Measurements from ENCODE around the gene CSGALNACT2.

The CSGALNACT2 gene

GRCh38 chr10:43105102-43105955 lies 32.9 kb upstream of the CSGALNACT2 start:
- in situ Hi-C loops (cut with HindIII; ENCODE audit: low pct_unique_long_range_greater_than_20kb, low sequenced_read_pairs) = no loop called here
- TF ChIP-seq JUND (IDR thresholded peaks at IDR 0.05; ENCODE audit: low read depth) = no peak

GRCh38 chr10:43105956-43106229 lies 32.4 kb upstream of the CSGALNACT2 start:
- TF ChIP-seq JUND (IDR thresholded peaks at IDR 0.05; ENCODE audit: low read depth) = no peak
- no peak for DNase-seq (ENCODE audit: low read depth in 1 of 2, low spot score in 1 of 2)
- in situ Hi-C loops (cut with HindIII; ENCODE audit: low pct_unique_long_range_greater_than_20kb, low sequenced_read_pairs) = no loop called here

More at GRCh38 chr10:43105102-43105955, 32.9 kb upstream of the CSGALNACT2 start:
- DNase-seq (ENCODE audit: low read depth in 1 of 2, low spot score in 1 of 2) = peak; percentile 77 to 89

GRCh38 chr10:43106256-43107091 lies 31.8 kb upstream of the CSGALNACT2 start:
- TF ChIP-seq JUND (IDR thresholded peaks at IDR 0.05; ENCODE audit: low read depth) = no peak
- no peak for DNase-seq (ENCODE audit: low read depth in 1 of 2, low spot score in 1 of 2)
- in situ Hi-C loops (cut with HindIII; ENCODE audit: low pct_unique_long_range_greater_than_20kb, low sequenced_read_pairs) = no loop called here

- in situ Hi-C loops (cut with HindIII; ENCODE audit: low pct_unique_long_range_greater_than_20kb, low sequenced_read_pairs) = no loop called here
Observed at GRCh38 chr10:43108951-43109350, 29.3 kb upstream of the CSGALNACT2 start.

GRCh38 chr10:43109671-43110249 lies 28.5 kb upstream of the CSGALNACT2 start:
- no peak for DNase-seq (ENCODE audit: low read depth in 1 of 2, low spot score in 1 of 2)
- in situ Hi-C loops (cut with HindIII; ENCODE audit: low pct_unique_long_range_greater_than_20kb, low sequenced_read_pairs) = no loop called here
- no peak for TF ChIP-seq JUND (IDR thresholded peaks at IDR 0.05; ENCODE audit: low read depth)

More at GRCh38 chr10:43108951-43109350, 29.3 kb upstream of the CSGALNACT2 start:
- no peak for TF ChIP-seq JUND (IDR thresholded peaks at IDR 0.05; ENCODE audit: low read depth)
- DNase-seq (ENCODE audit: low read depth in 1 of 2, low spot score in 1 of 2) = no peak

GRCh38 chr10:43110338-43111071 lies 27.7 kb upstream of the CSGALNACT2 start:
- peak in 1 of 2 experiments; percentile 59 for DNase-seq (ENCODE audit: low read depth in 1 of 2, low spot score in 1 of 2)
- in situ Hi-C loops (cut with HindIII; ENCODE audit: low pct_unique_long_range_greater_than_20kb, low sequenced_read_pairs) = no loop called here
- TF ChIP-seq JUND (IDR thresholded peaks at IDR 0.05; ENCODE audit: low read depth) = no peak

GRCh38 chr10:43111101-43111500 lies 27.1 kb upstream of the CSGALNACT2 start:
- in situ Hi-C loops (cut with HindIII; ENCODE audit: low pct_unique_long_range_greater_than_20kb, low sequenced_read_pairs) = no loop called here
- DNase-seq (ENCODE audit: low read depth in 1 of 2, low spot score in 1 of 2) = no peak
- no peak for TF ChIP-seq JUND (IDR thresholded peaks at IDR 0.05; ENCODE audit: low read depth)

GRCh38 chr10:43111921-43112607 lies 26.2 kb upstream of the CSGALNACT2 start:
- TF ChIP-seq JUND (IDR thresholded peaks at IDR 0.05; ENCODE audit: low read depth) = no peak
- in situ Hi-C loops (cut with HindIII; ENCODE audit: low pct_unique_long_range_greater_than_20kb, low sequenced_read_pairs) = no loop called here
- DNase-seq (ENCODE audit: low read depth in 1 of 2, low spot score in 1 of 2) = no peak

- no peak for DNase-seq (ENCODE audit: low read depth in 1 of 2, low spot score in 1 of 2)
- no peak for TF ChIP-seq JUND (IDR thresholded peaks at IDR 0.05; ENCODE audit: low read depth)
- in situ Hi-C loops (cut with HindIII; ENCODE audit: low pct_unique_long_range_greater_than_20kb, low sequenced_read_pairs) = no loop called here
Observed at GRCh38 chr10:43112608-43112961, 25.7 kb upstream of the CSGALNACT2 start.

- no peak for DNase-seq (ENCODE audit: low read depth in 1 of 2, low spot score in 1 of 2)
- in situ Hi-C loops (cut with HindIII; ENCODE audit: low pct_unique_long_range_greater_than_20kb, low sequenced_read_pairs) = no loop called here
- no peak for TF ChIP-seq JUND (IDR thresholded peaks at IDR 0.05; ENCODE audit: low read depth)
Observed at GRCh38 chr10:43113201-43114087, 24.8 kb upstream of the CSGALNACT2 start.
